ENCODE results near the gene PTPRD.

Gene PTPRD

GRCh38 chr9:8536845-8537244 is 2076.0 kb downstream of the PTPRD start:
- no peak for DNase-seq

DNA sequence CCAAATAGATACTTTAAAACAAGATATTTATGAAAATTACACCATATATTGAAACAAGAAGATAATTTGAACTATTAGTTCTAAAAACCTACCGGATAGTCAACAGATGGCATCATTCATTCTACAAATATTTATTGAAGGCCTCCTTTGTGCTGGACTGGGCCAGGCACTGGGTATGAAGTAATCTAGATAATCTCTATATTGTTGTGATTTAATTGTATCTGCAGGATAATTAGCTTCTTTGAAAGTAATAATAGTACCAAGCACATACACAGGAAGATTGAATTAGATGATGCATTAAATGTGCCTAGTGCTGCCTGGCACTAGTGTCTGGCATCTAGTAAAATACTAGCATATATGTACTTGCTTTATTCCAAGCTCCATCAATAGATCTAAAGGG is 2078.0 kb downstream of the PTPRD start:
- DNase-seq = no peak

DNA sequence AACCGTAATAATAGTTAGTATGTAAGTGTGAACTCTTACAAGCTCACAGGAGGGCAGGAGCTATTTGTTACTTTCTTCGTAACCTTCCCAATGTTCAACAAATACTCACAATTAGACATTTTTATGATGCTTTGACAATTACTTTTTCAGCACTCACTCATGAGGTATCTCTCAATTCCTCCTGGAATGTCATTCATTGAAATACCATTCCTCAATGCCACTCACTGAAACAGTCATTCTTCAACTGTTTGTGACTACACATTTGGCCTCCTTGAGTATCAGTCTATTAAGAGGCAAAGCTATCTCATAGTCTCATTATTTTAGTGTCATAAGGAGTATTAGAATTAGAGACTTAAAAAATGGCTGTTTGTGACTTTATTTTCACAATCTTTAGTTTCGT is 2079.1 kb downstream of the PTPRD start:
- no peak for DNase-seq

DNA sequence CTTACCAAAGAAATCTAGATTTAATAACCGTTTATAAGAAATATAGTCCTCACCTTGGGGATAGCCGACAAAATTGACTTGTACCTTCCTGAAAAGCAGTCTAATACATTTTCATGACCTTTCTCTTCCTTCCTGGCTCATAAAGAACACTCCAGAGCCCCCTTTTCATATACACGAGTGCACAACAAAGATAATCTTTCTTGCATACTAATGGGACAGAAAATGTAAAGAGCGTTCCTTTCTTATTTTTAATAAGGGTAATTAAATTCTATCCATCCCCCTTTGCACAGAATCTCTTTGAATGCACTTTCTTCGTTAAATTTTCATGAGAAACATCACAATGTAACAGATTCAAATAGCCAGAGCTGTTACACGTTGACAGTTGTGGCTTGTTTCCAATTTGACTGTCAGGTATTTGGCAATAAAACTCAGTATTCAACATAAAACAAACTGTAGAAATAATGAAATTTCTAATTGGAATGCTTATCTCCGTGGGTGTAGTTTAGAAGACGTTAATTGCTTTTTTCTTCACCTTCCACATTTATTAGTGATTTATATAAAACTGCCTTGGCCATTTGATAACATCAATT is 2080.9 kb downstream of the PTPRD start:
- no peak for DNase-seq

GRCh38 chr9:8521112-8521511 is 2091.7 kb downstream of the PTPRD start:
- no peak for DNase-seq

- DNase-seq = no peak
Observed at GRCh38 chr9:8515748-8516147, 2097.1 kb downstream of the PTPRD start.

- DNase-seq = no peak
Observed at GRCh38 chr9:8514760-8515159, 2098.0 kb downstream of the PTPRD start.

GRCh38 chr9:8508671-8509290 is 2104.0 kb downstream of the PTPRD start:
- no peak for DNase-seq

DNA sequence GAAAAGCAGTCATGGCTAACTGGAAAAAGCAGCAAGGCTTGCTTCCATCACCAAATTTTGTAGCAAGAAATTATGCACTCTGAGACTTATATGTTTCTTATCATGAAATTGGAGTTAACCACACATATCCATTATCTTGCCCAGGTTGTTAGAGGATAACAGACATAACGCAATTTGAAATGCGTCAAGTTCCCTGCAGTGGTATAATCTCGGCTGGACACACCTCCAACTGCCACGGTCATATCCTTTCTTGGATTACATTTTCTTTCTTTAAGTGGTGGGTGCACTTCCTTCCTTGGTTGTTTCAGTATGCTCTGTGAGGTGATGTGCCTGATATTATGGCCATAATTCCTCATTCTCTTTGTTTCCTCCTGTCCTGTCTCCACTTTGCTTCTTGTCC is 2118.2 kb downstream of the PTPRD start:
- no peak for DNase-seq

DNA sequence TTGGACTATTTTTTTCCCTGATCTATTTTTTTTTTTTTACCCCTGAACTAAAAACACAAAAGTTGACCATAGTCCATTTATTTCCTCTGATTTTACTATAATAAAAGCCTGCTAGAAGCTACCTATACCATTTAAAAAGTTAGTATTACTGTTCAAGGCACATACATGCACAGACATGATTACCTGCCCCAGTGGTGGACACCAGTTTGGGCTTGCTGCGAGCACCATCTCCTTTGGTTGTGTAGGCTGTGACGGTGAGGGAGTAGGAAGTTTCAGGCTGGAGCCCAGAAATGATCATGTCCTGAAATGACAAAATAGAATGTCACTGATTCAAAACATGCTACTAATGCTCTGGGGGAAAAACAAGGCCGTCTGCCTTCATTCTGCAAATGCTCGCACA is 2120.1 kb downstream of the PTPRD start:
- DNase-seq = no peak

DNA sequence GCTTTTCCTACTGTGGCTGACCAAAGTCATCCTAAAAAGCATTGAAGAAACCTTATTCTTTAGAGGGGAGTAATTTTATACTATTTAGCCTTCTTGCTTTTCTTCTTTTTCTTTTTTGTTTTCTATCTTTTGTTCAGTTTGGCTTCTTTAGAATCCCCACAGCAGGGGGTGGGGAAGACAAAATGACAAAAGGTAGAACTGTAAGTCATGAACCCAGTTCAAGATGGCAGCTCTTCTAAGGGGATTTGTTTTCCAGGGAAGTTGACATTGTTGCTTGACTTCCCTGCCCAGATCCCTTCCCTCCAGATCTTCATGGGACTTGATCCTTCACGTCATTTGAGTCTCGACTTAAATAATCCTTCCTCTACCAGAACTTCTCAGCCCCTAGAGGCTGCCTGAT is 2120.8 kb downstream of the PTPRD start:
- no peak for DNase-seq

- no peak for DNase-seq
Observed at GRCh38 chr9:8491563-8491962, 2121.2 kb downstream of the PTPRD start.

- no peak for DNase-seq
Observed at GRCh38 chr9:8489835-8490234, 2123.0 kb downstream of the PTPRD start.

DNA sequence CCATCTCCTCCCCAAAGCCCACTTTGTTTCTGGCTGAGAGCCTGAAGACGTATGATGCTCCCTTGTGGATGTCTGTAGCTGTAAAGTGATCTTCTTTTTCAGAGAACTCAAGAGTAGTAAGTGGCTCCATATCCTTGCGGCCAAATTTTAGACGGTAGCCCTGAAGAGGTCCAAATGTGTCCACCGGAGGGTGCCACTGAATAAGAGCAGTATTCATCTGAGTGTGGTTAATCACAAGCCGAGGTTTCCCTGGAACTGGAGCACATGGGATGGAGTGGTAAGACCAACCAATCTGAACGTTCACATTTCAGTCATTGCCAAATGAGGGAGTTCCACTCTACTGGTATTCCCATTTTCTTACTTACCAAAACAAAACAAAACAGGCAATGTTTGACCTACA is 2126.7 kb downstream of the PTPRD start:
- no peak for DNase-seq

GRCh38 chr9:8484597-8485191 is 2128.1 kb downstream of the PTPRD start:
- no peak for DNase-seq

- DNase-seq = no peak
Observed at GRCh38 chr9:8477450-8477849, 2135.4 kb downstream of the PTPRD start.

- DNase-seq = no peak
Observed at GRCh38 chr9:8474937-8475336, 2137.9 kb downstream of the PTPRD start.

GRCh38 chr9:8473244-8474020 is 2139.4 kb downstream of the PTPRD start:
- no peak for DNase-seq

DNA sequence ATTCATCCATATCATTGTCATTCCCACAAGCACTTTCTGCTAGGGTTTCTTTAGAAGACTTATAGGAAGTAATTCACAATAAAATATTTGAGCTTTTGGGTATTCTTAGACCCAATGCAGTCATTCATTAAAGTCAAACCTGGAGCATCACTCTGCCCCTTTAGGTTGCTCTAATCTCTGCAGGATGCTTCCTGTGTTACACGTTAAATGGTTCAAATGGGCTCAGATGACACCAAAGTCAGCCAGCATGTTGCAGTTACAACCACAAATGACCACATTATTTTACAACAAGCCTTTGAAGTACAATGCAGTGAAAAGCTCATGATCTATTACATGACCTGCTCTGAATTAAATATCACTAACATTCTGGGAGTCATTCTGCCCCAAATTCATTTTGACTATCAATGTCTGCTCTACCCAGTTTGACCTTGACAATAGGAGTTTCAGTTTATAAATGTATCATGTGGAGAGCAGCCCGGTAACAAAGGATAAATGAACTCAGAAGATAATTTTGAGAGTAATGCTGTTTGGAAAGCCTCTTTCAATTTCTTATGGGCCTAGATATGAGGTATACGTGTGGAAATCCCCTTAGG is 2144.7 kb downstream of the PTPRD start:
- DNase-seq = no peak

DNA sequence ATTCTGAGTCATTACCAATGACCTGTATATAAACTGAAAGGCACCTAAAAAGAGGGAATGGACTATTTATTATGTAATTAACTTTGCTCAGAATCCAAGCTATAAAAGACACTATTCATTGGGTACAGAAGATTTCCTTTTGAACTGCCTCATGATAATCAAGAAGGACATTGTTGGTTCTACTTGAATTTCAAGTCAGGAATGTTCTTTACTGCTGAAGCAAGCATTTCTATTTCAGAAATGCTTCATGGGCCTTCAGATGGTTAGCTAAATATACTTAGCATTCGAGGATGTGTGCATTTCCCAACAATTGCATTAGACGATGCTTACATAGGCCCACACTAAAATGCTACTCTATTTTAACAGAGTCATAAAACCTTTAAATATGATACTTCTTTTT is 2155.0 kb downstream of the PTPRD start:
- no peak for DNase-seq

DNA sequence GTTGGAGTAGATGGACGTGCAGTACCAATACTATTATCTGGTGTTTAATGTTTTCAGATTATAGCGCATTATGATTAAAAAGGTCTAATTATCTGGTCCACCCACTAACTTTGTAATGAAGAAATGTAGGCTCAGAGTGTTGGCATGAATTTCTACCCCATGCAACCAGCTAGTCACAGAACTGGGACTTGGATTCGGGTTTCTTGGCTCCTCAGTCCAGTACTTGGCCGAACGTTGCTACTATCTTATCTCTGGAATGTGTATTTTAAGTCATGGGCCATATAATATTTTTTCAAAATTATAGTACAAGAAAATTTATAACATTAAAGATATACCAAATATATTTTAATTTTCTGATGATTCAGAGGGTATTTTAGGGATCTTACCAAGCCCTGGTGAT is 2155.7 kb downstream of the PTPRD start:
- no peak for DNase-seq

GRCh38 chr9:8456344-8456743 is 2156.5 kb downstream of the PTPRD start:
- no peak for DNase-seq

DNA sequence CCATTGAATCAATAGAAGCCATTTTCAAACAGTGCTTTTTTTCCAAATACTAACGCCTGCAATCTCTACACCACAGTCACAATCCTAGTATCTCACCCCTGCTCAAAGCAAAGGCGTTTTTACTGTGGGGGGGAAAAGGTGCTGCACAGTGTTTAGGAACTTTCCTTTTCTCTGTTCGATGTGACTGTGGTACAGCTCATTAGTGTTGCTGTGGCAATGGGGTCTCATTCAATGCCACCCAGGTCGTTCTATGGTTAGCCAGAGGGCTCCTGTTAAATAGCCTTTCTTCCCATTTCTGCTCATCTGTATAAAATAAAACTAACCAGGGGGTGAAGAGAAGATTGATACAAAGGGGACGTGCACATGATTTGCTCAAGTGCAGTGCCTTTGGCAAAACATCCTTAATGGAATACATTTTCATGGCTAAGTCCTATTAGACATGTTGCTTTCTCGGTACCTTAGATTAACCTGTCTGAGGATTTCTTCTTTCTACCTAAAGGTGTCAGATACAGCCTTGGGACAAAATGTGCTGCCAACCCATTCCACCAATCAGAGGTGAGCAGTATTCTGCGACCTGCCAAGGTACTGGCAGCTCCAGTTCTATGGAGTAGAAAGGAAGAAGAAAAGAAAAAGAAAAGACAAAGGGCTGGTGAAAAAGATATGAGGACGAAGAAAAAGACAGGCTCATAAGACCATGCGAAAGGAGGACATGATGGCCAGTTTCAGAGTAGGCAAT is 2161.8 kb downstream of the PTPRD start:
- no peak for DNase-seq

Data from cortex of kidney (tissue), 1 donor.